Fibroblast of skin of abdomen (primary cell): ENCODE data around the gene TMEM272.
"Not testable (repeated sequence)": the region's sequence is repeated elsewhere in the genome, so short reads cannot be mapped to it uniquely, and the experiment has no call there.

Source experiments
- DNase-seq: peaks from one replicate; pipeline ENCODE4 v3.0.0-alpha.2; 2013

TMEM272 gene

GRCh38 chr13:51824712-51825111 is 20.3 kb downstream of the TMEM272 start:
- not testable (repeated sequence) for DNase-seq

GRCh38 chr13:51823863-51824262 is 21.1 kb downstream of the TMEM272 start:
- DNase-seq, result no peak

GRCh38 chr13:51823359-51823758 is 21.6 kb downstream of the TMEM272 start:
- no peak for DNase-seq

GRCh38 chr13:51822106-51822815 is 22.7 kb downstream of the TMEM272 start:
- DNase-seq, result no peak

- DNase-seq, result no peak
Observed at GRCh38 chr13:51821606-51822005, 23.4 kb downstream of the TMEM272 start.

- no peak for DNase-seq
Observed at GRCh38 chr13:51820016-51820597, 24.9 kb downstream of the TMEM272 start.

GRCh38 chr13:51819544-51819943 is 25.4 kb downstream of the TMEM272 start:
- no peak for DNase-seq

GRCh38 chr13:51818781-51819511 is 26.0 kb downstream of the TMEM272 start:
- peak; percentile 4 for DNase-seq

GRCh38 chr13:51818276-51818675 is 26.7 kb downstream of the TMEM272 start:
- no peak for DNase-seq

GRCh38 chr13:51817717-51818116 is 27.3 kb downstream of the TMEM272 start:
- no peak for DNase-seq

- no peak for DNase-seq
Observed at GRCh38 chr13:51816604-51817249, 28.2 kb downstream of the TMEM272 start.

- no peak for DNase-seq
Observed at GRCh38 chr13:51815848-51816247, 29.1 kb downstream of the TMEM272 start.

GRCh38 chr13:51814825-51815650 is 29.9 kb downstream of the TMEM272 start:
- DNase-seq, result peak; percentile 47

GRCh38 chr13:51814071-51814470 is 30.9 kb downstream of the TMEM272 start:
- DNase-seq, result no peak

- no peak for DNase-seq
Observed at GRCh38 chr13:51811920-51812451, 33.0 kb downstream of the TMEM272 start.

- no peak for DNase-seq
Observed at GRCh38 chr13:51811046-51811445, 33.9 kb downstream of the TMEM272 start.

GRCh38 chr13:51808811-51809210 is 36.2 kb downstream of the TMEM272 start:
- DNase-seq, result no peak

- no peak for DNase-seq
Observed at GRCh38 chr13:51807041-51807440, 37.9 kb downstream of the TMEM272 start.

- DNase-seq, result peak; percentile 25
Observed at GRCh38 chr13:51806566-51806965, 38.4 kb downstream of the TMEM272 start.

- no peak for DNase-seq
Observed at GRCh38 chr13:51805925-51806324, 39.1 kb downstream of the TMEM272 start.

GRCh38 chr13:51805313-51805712 is 39.7 kb downstream of the TMEM272 start:
- no peak for DNase-seq
